Spleen (tissue), 7 donors: ENCODE results near the gene NBPF12.
"Not testable (repeated sequence)": the region's sequence is repeated elsewhere in the genome, so short reads cannot be mapped to it uniquely, and the experiment has no call there.

Experiments used
- POLR2A ChIP-seq, 3 donors: fragments of 450-650 bp; IDR thresholded peaks; one replicate each; pipeline ENCODE4 v1.5.1; 2017; ENCODE audit warnings: antibody characterized with exemption in 3 of 3, mild to moderate bottlenecking in 1 of 3
- POLR2AphosphoS5 ChIP-seq, 3 donors: sonication (generic); formaldehyde crosslinking; IDR thresholded peaks; one replicate each; pipeline ENCODE4 v1.5.1; 2017; ENCODE audit warnings: antibody characterized with exemption in 3 of 3
- TF ChIP-seq, protein P1 (sequence below), 11 experiments: fragments of 200-600 bp in 7 of 11; fragments of 450-650 bp in 4 of 11; sonication (generic) in 4 of 11; IDR thresholded peaks in 8 of 11; conservative IDR thresholded peaks in 3 of 11; 1 replicate in 7 of 11; 2 replicates in 4 of 11; pipeline versions ENCODE4 v1.4.0 to v1.8.0; 2016 to 2021; ENCODE audit warnings: antibody characterized with exemption in 11 of 11, inconsistent platforms in 4 of 11, mild to moderate bottlenecking in 1 of 11
- donor health status: DM: no; HTN: no; CAD: no; lungs with moderate emphysema.
- donor health status: DM: no; HTN: no; CAD: no.
- donor health status: DM: no; HTN: no; CAD: no.

DNA sequence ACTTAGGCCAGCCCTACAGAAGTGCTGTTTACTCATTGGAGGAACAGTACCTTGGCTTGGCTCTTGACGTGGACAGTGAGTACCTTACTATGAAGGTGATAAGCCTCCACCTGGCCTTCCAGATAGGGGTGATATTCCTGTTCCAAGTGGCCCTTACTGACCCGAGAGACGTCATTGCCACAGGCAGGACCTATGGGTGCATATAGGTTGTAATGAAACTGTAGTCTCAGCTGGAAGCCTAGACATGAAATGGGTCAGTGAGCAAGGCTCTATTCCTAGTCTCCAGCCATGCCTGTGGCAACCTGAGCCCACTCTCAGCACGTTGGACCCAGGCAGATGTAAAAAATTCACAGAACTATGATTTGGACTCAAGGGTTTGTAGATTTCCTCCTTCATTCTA, 48.3 kb downstream of the NBPF12 start:
- TF ChIP-seq POLR2A, POLR2AphosphoS5 (IDR thresholded peaks at IDR 0.05): not testable (repeated sequence)
- TF ChIP-seq, protein P1, sequence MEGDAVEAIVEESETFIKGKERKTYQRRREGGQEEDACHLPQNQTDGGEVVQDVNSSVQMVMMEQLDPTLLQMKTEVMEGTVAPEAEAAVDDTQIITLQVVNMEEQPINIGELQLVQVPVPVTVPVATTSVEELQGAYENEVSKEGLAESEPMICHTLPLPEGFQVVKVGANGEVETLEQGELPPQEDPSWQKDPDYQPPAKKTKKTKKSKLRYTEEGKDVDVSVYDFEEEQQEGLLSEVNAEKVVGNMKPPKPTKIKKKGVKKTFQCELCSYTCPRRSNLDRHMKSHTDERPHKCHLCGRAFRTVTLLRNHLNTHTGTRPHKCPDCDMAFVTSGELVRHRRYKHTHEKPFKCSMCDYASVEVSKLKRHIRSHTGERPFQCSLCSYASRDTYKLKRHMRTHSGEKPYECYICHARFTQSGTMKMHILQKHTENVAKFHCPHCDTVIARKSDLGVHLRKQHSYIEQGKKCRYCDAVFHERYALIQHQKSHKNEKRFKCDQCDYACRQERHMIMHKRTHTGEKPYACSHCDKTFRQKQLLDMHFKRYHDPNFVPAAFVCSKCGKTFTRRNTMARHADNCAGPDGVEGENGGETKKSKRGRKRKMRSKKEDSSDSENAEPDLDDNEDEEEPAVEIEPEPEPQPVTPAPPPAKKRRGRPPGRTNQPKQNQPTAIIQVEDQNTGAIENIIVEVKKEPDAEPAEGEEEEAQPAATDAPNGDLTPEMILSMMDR (IDR thresholded peaks at IDR 0.05 in 8 of 11, conservative IDR thresholded peaks at IDR 0.05 in 3 of 11), result not testable (repeated sequence)
